ENCODE results near the gene APH1B.

- TF ChIP-seq POLR2A (IDR thresholded peaks at IDR 0.05) (no peak), CTCF (IDR thresholded peaks at IDR 0.05) (no peak)
Measured at GRCh38 chr15:63319065-63319464, 41.7 kb downstream of the APH1B start.

All from thyroid gland (tissue), 4 donors.